GM19463 (cell line): ENCODE data around the gene ASPA.
"Not testable (repeated sequence)": the region's sequence is repeated elsewhere in the genome, so short reads cannot be mapped to it uniquely, and the experiment has no call there.

Experiments used
- ATAC-seq: cut with Tn5 transposase; IDR thresholded peaks from one replicate; pipeline ENCODE4 v1.9.1; 2021; ENCODE audit warnings: mild to moderate bottlenecking, moderate library complexity; ENCODE audit not compliant: unreplicated experiment

The ASPA gene

GRCh38 chr17:3507071-3507470 lies 31.3 kb downstream of the ASPA start:
- ATAC-seq = no peak

DNA sequence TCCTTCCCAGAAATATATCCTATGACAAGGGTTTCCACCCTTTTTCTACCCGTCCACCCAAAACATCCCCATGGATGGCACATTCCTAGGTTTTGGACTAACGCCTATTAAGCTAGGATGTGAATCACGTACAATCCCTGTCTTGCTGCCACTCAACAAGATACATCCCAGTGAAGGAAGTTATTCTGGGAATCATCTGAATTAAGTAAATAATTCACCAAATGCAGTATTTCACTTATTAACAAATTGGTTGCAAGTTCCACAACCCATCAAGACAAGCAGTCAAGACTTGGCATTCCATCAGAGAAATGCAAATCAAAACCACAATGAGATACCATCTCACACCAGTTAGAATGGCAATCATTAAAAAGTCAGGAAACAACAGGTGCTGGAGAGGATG lies 32.1 kb downstream of the ASPA start:
- no peak for ATAC-seq

DNA sequence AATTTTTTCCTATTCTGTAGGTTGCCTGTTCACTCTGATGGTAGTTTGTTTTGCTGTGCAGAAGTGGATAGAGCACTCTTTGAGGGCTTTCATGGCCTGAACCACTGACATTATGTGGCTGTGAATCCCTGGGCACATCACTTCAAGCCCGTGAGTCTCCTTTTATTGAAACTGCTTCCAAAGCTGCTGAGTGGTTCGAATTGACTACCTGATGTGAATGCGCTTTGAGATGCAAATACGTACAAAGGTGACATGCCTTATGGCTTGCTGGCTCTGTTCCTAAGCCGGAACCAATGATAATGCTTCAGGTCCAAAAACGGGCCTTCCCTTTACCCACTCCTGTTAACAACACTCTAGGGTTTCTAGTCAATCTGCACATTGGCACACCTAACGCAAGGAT lies 34.3 kb downstream of the ASPA start:
- ATAC-seq = no peak

DNA sequence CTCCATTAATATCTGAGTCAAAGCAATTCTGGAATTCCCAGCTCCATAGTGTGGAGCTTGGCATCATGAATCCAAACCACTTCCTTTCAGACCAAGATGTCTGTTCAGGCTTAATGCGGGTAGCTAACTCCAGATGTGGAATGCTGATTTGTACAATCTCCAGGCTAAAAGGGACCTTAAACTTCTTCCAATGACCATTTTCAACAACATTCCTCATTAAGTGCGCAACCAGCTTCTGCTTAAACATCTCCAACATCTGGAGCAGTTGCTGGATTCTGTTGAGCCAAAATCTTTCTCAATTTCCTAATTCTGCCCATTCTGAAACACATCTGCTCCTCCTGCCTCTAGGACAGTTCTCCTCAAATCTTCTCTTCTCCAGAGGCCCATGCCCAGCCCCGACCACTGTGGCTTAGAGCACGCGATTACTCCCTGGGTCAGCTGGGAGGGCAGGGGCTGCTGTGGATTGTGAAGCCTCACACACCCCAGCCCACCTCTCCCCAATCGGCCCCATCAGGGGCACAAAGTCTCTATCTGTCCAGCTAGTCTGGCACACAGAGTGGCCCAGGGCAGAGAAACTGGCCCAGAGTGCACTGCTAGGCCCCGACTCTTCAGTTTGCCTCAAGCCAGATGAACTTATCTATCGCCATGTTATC lies 36.2 kb downstream of the ASPA start:
- ATAC-seq = no peak

DNA sequence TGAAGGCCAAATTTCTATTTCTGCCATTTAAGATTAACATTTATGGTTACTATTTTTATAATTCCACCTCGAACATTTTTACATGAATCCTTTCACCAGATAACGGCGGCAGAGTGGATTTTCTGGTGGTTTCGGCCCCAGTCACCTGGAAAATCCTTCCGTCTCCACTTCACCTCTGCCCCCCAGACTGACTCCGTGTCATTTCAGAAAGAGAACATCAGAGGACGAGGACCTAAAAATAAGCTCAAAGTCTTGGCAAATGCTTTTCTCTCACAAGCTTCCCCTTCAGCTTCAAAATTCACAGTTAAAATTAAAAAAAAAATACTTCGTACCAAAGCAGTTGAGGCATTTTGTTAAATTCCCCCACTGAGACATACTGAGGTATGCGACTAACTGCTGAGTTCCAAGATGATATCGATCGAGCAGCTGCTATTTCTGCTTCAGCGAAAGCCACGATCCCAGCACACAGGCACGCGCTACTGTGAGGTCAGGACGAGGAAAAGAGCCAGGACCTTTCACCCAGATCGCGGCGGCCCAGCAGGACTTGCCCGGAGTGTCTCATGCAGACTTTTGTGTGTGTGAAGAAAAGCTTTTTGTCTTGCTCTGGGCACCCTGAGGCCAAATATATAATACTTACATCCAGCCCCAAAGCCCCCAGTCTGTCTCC lies 36.8 kb downstream of the ASPA start:
- no peak for ATAC-seq

DNA sequence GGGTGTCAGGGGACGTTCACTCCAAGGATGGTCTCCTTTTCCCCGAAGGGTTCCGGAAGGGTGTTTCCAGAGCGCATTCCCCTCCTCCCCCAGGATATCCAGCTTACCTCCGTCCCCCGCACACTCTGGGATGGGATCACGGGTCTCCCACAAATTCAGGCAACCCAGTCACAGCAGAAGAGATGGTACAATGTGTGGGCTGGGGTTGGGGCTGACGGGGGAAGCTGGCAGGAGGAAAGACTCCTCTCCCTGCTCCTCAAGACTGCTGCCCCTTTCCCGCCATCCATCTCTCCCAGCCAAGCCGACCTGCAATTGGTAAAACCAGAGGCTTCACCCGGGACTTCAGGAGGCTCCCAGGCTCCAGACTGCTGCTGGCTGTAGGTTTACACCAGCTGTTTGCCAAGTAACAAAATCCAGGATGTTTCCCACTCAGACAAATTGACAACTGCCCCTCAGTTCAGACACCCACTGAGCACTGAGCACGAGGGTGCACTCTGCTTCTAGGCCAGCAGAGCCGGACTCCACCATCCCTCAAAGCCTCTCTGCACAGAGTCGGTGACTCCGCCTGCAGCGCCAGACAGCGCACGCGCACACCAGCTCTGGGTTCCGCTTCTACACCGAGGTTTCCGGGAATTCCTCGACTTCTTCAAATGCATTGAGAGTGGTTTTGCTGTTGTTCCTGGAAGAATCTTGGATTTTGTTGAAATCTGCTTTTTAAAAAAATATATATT lies 37.7 kb downstream of the ASPA start:
- ATAC-seq = no peak

- ATAC-seq = not testable (repeated sequence)
Measured at GRCh38 chr17:3514167-3514566, 38.4 kb downstream of the ASPA start.

- ATAC-seq = no peak
Measured at GRCh38 chr17:3514873-3515272, 39.1 kb downstream of the ASPA start.

DNA sequence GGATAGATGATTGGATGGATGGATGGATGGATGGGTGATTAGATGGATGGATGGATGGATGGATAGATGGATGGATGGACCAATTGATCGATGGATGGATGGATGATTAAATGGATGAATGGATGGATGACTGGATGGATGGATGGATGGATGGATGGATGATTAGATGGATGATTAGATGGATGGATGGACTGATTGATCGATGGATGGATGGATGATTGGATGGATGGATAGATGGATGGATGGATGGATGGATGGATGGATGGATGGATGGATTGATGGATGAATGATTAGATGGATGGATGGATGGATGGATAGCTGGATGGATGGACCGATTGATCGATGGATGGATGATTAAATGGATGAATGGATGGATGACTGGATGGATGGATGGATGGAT lies 43.7 kb downstream of the ASPA start:
- not testable (repeated sequence) for ATAC-seq

DNA sequence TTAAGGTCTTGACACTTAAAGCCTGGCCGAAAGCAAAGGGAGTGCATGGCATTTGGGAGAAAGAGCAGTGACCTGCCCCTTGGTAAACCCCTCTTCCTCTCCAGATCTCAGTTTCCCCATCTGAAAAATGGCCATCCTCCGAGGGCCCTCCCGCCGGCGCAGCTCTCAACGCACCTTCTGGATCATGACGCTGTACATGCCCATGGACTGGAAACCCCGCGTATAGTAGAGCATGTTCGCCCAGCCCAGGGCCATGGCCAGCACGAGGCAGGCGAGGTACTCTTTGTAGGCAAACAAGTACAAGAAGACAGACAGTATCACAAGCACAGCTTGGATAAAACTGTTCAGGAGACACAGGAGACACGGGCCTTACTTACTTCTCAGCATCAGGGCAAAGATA lies 48.2 kb downstream of the ASPA start:
- ATAC-seq = no peak

- ATAC-seq = no peak
Measured at GRCh38 chr17:3526491-3526890, 50.7 kb downstream of the ASPA start.

- ATAC-seq = no peak
Measured at GRCh38 chr17:3526971-3527370, 51.2 kb downstream of the ASPA start.

DNA sequence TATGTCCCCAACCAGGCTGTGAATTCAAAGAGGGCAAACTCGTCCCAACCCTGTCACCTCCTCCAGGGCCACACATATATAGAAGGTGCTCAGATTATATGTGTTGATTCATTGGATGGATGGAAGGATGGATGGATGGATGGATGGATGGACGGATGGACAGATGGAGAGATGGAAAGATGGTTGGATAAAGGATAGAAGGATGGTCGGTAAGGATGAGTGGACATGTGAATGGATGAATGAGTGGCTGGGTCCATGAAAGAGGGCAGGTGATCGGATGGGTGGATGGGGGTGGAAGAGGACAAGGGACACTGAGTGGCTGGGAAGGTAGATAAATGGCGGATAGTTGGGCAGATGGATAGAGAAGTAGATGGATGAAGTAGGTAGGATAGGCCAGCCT lies 51.7 kb downstream of the ASPA start:
- ATAC-seq = no peak

GRCh38 chr17:3527896-3528295 lies 52.1 kb downstream of the ASPA start:
- no peak for ATAC-seq

- ATAC-seq = no peak
Measured at GRCh38 chr17:3528403-3528851, 52.6 kb downstream of the ASPA start.

DNA sequence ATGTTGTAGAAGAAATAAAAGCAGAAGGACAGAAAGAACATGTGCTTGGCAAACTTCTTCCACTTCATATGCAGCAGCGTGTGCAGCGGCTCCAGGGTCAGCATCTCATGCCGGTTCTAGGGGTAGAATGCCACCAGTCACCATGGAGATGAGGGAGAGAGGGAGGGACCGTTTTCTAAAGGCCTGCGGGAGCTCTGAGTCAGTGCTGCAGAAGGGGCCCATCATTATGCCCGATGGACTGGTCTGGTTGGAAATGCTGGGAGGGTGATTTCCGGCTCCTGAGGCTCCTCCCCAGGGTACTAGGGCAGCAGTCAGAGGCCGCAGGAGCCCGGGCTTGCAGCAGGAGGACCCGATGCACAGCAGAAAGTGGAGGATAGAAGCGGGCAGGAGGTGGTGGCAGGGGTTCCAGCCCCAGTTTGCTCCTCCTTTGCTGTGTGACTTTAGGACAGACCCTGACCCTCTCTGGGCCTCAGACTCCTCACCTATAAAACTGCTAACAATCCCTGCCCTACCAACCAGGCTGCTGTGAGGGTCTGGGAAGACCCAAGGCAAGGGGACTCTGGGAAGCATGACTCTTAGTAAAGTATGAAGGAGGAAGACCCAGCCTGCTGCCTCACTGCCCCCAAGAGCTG lies 53.2 kb downstream of the ASPA start:
- ATAC-seq = no peak

DNA sequence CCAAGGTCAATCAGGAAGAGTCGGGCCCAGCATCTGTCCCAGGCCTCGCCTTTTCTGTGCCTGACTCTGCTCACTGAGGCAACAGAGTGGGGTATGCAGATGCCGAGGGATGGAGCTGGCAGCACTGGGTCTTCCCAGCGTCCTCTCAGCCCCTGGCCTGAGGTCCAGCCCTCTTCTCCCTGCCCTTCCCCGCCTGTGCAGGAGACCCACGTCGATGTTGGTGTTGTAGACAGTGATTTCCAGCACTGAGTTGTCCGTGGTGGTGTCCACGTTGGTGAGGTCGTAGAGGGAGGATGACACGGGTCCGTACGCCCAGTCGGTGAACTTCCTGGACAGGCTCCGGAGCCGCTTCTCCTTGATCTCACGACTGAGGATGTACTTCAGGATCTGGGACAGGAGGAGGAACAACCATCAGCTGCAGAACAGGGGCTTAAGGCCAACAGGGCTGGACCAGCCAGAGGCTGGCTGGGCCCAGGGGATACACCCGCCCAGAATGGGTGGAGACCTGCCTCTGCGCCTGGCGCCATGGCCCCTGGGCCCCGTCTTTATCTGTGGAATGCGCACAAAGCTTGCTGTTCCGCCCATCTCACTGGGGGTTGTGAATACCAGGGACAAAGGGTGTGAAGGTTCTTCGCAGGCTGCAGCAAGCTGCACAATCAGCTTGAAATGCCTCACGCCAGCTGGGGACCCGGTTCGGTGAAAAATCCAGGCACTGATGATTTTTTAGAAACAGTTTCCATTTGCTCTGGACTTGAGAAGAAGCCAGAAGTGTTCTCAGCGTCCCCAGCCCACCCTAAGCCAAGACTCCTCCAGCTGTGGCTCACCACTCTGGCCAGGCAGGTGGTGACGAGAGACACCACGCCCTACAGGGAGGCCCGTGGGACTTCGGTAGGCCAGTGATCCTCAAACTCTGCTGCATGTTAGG lies 54.3 kb downstream of the ASPA start:
- ATAC-seq = no peak

DNA sequence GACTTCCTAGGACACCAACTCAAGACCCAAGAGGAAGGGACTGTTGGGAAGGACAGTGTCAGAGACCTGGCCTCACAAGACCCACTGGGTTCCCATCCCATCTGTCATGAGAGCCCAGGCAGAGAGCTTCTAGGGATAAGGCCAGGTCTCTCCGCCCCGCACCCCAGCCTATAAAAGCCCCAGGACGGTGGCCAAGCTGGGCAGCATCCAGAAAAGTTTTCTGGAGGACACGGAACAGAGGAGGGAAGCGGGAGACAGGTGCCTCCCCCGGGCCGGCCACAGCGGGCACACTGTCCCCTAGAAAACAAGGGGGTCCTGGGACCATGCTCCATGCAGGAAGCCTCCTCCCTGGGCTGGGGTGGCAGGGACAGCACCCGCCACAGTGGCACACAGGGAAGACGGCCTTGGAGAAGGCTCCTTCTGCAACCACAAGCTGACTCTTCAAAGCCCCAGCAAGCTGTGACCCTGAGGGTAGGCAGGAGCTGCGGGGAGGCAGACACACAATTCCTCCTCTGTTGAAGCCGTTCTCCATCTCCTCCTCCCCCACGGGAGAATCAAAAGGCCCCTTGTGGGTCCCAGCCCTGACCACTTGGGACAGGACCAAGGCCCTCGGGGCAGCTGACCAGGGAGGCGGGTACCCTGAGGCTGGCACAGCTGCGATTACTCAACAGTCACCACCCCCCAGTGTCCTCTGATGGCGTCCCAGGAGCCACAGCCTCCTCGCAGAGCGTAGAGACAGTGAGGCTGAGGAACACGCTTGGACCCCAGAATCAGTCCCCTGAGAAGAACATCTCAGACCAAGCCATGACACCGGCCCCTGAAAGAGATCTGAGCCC lies 55.7 kb downstream of the ASPA start:
- ATAC-seq = no peak

- ATAC-seq = no peak
Measured at GRCh38 chr17:3532106-3532858, 56.5 kb downstream of the ASPA start.
